ENCODE results near the gene CADM1.

The CADM1 gene

DNA sequence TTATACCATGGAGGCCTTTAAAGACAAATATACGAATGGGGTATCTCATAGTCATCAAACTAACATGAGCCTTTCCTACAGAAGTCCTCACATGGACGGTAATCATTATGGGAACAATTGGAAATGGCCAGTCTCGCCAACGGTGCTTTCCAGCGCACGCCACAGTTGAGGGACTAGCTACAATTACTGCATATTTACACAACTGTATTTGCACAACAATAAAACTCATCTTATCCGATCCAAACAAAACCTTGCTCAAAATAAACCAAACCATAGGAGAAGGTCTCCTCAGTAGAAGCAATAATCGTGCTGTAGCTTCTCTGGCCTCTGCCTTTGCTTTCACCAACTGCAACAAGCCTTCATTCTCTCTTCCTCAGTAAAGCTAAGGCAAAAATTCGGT is 5.9 kb downstream of the CADM1 start:
- intact Hi-C loops (cut with DNase I; ENCODE audit: low total_unique reads), result no loop called here
- TF ChIP-seq, protein P1, sequence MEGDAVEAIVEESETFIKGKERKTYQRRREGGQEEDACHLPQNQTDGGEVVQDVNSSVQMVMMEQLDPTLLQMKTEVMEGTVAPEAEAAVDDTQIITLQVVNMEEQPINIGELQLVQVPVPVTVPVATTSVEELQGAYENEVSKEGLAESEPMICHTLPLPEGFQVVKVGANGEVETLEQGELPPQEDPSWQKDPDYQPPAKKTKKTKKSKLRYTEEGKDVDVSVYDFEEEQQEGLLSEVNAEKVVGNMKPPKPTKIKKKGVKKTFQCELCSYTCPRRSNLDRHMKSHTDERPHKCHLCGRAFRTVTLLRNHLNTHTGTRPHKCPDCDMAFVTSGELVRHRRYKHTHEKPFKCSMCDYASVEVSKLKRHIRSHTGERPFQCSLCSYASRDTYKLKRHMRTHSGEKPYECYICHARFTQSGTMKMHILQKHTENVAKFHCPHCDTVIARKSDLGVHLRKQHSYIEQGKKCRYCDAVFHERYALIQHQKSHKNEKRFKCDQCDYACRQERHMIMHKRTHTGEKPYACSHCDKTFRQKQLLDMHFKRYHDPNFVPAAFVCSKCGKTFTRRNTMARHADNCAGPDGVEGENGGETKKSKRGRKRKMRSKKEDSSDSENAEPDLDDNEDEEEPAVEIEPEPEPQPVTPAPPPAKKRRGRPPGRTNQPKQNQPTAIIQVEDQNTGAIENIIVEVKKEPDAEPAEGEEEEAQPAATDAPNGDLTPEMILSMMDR (IDR thresholded peaks at IDR 0.05), result no peak
- Histone ChIP-seq H3K27me3 (peaks cover 0 to 41% of the 10 kb centered on the region in 2 donors), H3K9me3 (no peaks in the 10 kb centered on the region), H3K36me3 (no peaks in the 10 kb centered on the region), H3K4me1 (peaks cover 5 to 18% (median 13%) of the 10 kb centered on the region in 4 donors), H3K4me3 (no peak overlapping the region), H3K27ac (no peak overlapping the region)
- DNase-seq, result no peak

DNA sequence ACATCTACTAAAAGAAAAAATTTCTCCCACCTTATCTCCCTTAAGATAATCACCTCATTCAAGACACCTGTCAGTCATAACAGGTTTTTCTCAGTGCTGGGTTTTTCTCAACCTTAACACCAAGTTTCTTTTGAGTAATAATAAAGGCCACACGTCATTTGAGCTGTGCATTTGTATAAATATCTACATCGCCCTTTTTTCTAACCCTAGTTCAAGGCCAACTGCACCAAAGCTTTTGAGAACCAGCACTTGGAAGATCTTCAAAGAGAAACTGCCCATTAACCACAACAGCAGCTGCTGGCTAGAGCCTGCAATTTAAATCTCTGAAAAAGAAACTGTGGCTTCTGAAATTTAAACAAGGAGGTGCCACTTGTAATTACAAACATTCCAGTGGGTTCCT is 6.9 kb downstream of the CADM1 start:
- TF ChIP-seq, protein P1 (IDR thresholded peaks at IDR 0.05), result no peak
- H3K36me3 ChIP-seq, result no peaks in the 10 kb centered on the region
- no peak overlapping the region for H3K4me3 ChIP-seq
- no peak overlapping the region for H3K27ac ChIP-seq
- H3K27me3 ChIP-seq, result peaks cover 0 to 36% of the 10 kb centered on the region in 2 donors
- DNase-seq, result no peak
- H3K4me1 ChIP-seq, result peaks cover 0 to 9% (median 3%) of the 10 kb centered on the region in 4 donors
- intact Hi-C loops (cut with DNase I; ENCODE audit: low total_unique reads), result no loop called here
- H3K9me3 ChIP-seq, result no peaks in the 10 kb centered on the region

DNA sequence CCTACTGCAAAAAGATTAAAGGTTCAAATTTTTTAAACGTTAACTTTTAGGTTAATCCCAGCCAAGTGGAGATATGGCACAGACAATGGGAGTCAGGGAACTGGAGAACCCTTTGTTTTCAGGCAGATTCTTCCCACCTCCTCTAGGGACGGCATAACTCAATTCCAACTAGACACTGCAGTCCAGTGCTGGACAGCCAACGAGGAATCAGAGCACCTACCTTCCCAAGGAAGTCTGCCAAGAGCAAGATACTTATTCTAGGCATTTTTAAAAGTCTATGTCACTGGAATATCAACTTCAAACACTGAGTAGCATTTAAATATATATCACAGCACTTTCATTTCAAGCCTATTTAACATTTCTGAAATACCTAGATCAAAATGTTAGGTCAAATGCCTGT is 7.3 kb downstream of the CADM1 start:
- no peak overlapping the region for H3K27ac ChIP-seq
- intact Hi-C loops (cut with DNase I; ENCODE audit: low total_unique reads), result no loop called here
- H3K27me3 ChIP-seq, result peaks cover 0 to 34% of the 10 kb centered on the region in 2 donors
- no peaks in the 10 kb centered on the region for H3K36me3 ChIP-seq
- TF ChIP-seq, protein P1 (IDR thresholded peaks at IDR 0.05), result no peak
- H3K9me3 ChIP-seq, result no peaks in the 10 kb centered on the region
- H3K4me1 ChIP-seq, result peaks cover 0 to 4% (median under 1%) of the 10 kb centered on the region in 4 donors
- H3K4me3 ChIP-seq, result no peak overlapping the region
- no peak for DNase-seq

DNA sequence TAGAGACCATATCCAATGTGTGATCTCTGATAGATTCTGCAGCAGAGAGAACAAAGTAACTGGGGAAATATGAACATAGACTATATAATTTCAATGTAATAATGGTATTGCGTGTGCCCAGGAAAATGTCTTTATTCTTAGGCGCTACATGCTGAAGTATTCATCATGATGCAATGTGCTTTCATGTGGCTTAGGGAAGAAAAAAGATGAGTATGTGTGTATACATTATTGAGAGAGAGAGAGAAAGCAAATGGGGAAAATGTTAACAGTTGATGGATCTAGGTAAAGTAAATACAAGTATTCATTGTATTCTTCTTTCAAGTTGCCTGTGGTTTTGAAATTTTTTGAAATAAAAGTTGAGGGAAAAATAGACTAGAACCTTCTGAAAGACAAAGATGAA is 10.3 kb downstream of the CADM1 start:
- Histone ChIP-seq H3K4me1 (no peaks in the 10 kb centered on the region), H3K27me3 (peaks cover 0 to 8% of the 10 kb centered on the region in 2 donors), H3K36me3 (no peaks in the 10 kb centered on the region), H3K9me3 (no peaks in the 10 kb centered on the region), H3K4me3 (no peak overlapping the region), H3K27ac (no peak overlapping the region)
- intact Hi-C loops (cut with DNase I; ENCODE audit: low total_unique reads), result no loop called here
- DNase-seq, result no peak
- TF ChIP-seq, protein P1 (IDR thresholded peaks at IDR 0.05), result no peak

DNA sequence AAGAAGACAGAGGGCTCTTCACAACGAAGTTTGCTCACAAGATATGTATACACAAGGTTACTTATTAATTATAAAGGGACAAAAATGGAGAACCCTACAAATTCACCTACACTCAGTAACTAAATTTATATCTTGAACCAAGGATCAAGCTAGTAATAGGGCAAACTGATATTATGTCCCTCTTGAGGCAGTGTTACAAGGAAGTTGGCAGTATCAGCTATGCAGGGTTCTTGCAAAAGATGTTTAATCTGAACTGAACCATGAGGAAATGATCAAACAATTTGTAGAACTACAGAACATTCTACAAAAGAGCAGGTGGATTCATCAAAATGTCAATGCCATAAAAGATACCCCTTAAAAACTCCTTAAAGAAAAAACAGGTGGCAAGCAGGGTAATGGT is 10.7 kb downstream of the CADM1 start:
- H3K36me3 ChIP-seq, result no peaks in the 10 kb centered on the region
- no peak for DNase-seq
- peaks cover 0 to 5% of the 10 kb centered on the region in 2 donors for H3K27me3 ChIP-seq
- H3K27ac ChIP-seq, result no peak overlapping the region
- no peak overlapping the region for H3K4me3 ChIP-seq
- no peaks in the 10 kb centered on the region for H3K4me1 ChIP-seq
- H3K9me3 ChIP-seq, result no peaks in the 10 kb centered on the region
- intact Hi-C loops (cut with DNase I; ENCODE audit: low total_unique reads), result no loop called here
- TF ChIP-seq, protein P1 (IDR thresholded peaks at IDR 0.05), result no peak

GRCh38 chr11:115489466-115489865 is 14.7 kb downstream of the CADM1 start:
- Histone ChIP-seq H3K4me1 (no peaks in the 10 kb centered on the region), H3K4me3 (no peak overlapping the region), H3K9me3 (no peaks in the 10 kb centered on the region), H3K27ac (no peak overlapping the region), H3K27me3 (no peaks in the 10 kb centered on the region), H3K36me3 (no peaks in the 10 kb centered on the region)
- intact Hi-C loops (cut with DNase I; ENCODE audit: low total_unique reads), result no loop called here
- DNase-seq, result no peak
- TF ChIP-seq, protein P1 (IDR thresholded peaks at IDR 0.05), result no peak

All from tibial artery (tissue), 4 donors.